RCC 7860 (cell line): ENCODE data around the gene CCNY.
A peak's percentile ranks its signal among the peaks of the same experiment; 100 is the strongest.

ENCODE experiments used
- DNase-seq: peaks from one replicate; pipeline ENCODE4 v3.0.0-alpha.2; 2015; ENCODE audit warnings: low spot score
- FAIRE-seq: peaks from 2 replicates; lab custom pipeline; 2012; peaks lifted over from hg19 to GRCh38; lab: Jason Lieb, UNC

The CCNY gene

DNA sequence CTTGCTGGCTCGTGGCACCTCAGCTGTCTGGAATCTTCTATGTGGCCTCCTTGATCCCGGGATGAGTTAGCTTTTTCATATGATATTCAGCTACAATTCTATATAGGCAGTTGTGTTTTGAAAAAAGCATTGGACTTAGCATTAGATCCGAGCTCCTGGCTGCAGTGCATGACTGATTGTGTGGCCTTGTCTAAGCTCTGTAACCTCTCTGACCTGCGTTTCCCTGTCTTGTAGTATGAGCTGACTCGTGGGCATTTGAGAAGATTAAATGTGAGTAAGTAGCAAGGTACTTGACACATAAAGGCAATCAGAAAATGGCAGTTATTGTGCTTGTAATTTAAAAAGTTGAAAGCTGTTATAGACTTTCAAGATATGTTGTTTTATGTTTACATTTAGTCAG, 85.9 kb downstream of the CCNY start:
- peak; percentile 80 for DNase-seq
- peak; percentile 94 for FAIRE-seq

DNA sequence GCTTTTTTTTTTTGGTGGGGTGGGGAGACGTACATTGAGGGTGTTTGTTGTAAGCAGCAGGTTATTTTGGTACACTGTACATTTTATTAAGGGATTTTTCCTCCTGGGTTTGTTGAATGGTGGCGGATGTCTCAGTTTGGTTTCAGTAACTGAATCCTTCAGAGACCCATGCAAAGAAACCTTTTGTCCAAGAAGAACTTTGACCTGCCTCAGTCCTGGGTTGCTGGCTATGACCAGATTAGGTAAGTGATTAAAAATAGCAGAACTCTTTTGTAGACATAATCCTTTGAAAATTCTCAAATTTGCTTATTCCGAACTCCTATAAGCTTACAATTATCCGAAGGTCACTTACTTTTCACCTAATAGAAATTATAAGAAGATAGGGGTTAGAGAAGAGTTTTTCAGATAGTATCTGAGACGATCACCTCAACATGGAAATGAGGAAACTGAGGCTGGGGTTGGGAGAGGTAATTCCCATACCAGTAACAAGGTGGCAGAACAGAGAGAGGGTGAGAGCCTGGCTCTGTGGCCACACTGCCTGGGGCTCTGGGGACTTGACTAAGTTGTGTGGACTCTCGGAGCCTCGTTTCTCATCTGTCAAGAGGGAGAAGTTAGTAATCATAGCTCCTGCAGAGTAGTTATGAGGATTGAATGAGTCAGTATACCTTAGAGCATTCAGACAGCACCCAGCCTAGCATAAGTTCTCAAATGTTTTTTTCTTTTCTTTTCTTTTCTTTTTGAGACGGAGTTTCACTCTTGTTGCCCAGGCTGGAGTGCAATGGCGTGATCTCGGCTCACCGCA, 87.4 kb downstream of the CCNY start:
- DNase-seq (peak; percentile 46), FAIRE-seq (peak; percentile 16)

DNA sequence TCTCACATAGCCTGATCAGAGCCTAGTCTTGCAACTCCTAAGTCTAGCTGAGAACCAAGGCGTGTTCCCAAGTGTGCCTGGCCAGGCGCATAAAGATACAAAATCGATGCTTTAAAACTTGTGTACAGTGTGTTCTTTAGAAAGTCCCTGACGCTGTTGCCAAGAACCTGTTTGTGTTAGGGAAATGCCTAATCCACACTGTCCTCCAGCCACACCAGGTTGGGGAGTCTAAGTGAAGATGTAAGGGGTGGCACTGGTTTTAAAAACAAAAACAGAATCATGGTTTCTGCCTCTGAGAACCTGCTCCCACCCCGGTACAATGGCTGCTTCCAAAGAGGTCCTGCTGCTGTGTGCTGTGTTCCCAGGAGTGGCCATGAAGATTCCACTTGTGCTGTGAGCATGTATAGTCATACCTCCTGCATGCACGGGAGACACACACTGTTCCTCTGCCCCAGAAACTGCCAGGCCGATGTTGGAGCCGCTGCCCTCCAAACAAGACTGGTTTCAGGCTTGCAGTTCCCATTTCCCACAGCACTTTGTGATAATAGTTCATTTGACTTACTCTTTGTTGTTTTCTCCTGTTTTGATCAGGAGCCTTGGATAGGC, 88.5 kb downstream of the CCNY start:
- FAIRE-seq (no peak), DNase-seq (no peak)

DNA sequence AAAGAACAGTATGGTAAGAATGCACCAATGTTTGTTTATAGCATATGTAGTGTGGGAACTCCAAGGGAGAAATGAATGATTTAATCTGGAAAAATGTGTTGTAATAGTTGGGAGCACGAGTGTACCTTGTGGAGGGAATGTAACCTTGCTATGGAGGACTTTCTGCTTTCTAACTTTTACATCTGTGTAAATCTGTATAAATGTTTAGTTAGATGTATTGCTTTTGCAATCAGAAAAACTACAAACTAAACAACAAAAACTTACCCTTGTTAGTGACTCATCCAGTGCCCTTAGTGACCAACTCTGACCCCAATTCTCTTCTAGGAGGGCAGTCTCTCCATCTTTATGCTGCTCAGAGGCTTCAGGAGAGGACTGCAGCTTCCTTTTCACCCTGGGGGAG, 89.3 kb downstream of the CCNY start:
- DNase-seq: no peak
- FAIRE-seq: no peak

GRCh38 chr10:35426657-35427056, 90.3 kb downstream of the CCNY start:
- DNase-seq: no peak
- FAIRE-seq: no peak

DNA sequence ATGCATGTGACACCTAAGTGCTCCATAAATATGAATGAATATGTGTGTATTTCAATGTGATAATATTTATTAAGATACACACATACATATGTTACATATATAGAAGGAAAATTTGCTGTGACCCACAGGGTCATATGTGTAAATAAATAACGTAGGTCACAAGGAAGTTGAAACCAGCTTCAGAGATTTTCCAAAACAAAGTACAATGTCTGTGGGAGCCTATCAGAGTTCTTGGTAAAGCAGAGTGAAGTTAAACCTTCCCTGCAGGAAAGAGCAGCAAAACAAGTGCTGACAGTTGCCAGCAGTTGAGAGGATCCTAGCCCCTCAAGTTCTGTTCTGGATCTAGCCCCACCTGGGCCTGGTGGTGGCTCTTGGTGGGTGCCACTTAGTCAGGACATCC, 91.2 kb downstream of the CCNY start:
- no peak for DNase-seq
- FAIRE-seq: no peak

DNA sequence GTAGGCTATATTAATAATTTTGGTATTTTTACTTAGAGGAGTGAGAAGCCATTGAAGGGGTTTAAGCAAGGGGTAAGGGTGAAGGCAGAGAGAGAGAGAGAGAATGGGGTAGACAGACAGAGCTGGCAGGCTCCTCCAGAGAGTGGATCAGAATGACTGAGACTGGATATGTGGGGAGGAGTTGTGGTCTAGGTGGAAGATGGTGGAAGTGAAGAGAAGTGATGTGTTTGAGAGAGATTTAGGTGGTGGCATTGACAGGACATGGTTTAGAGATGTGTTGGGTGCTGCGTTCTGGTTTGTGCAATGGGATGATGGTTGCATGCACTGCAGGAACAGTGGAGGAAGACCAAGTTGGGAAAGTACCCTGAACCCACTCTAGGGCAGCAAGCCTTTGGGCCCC, 92.2 kb downstream of the CCNY start:
- FAIRE-seq: no peak
- DNase-seq: no peak

DNA sequence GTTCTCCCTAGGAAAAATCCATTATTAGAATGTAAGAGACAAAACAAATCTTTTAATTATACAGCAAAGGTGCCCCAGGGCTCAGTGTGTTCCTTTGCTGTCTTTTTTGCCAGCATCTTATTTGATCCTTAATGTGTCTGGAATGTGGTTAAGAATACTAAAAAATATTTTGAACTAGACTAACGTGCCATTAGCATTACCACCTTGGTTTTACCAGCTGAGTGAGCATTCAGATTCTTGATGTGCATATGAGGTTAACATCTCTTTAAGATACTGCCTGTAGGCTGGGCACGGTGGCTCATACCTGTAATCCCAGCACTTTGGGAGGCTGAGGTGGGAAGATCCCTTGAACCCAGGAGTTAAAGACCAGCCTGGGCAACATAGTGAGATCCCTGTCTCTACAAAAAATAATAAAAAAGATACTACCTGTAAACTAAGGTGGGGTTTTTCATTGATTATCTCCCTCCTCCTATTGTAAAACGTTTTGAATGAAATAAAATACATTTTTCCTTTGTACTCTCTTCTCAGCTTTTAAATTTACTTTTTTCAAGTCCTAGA, 96.6 kb downstream of the CCNY start:
- peak; percentile 13 for DNase-seq
- FAIRE-seq: peak; percentile 55

- peak; percentile 64 for DNase-seq
- FAIRE-seq: peak; percentile 88
Measured at GRCh38 chr10:35433851-35434426, 97.6 kb downstream of the CCNY start.

- no peak for FAIRE-seq
- no peak for DNase-seq
Measured at GRCh38 chr10:35434533-35434932, 98.2 kb downstream of the CCNY start.

- no peak for DNase-seq
- no peak for FAIRE-seq
Measured at GRCh38 chr10:35435824-35436223, 99.5 kb downstream of the CCNY start.

- FAIRE-seq: no peak
Measured at GRCh38 chr10:35437829-35438228, 101.5 kb downstream of the CCNY start.

GRCh38 chr10:35438718-35439571, 102.6 kb downstream of the CCNY start:
- no peak for DNase-seq
- no peak for FAIRE-seq

More at GRCh38 chr10:35437829-35438228, 101.5 kb downstream of the CCNY start:
- no peak for DNase-seq

GRCh38 chr10:35440016-35440415, 103.7 kb downstream of the CCNY start:
- DNase-seq: no peak
- no peak for FAIRE-seq

DNA sequence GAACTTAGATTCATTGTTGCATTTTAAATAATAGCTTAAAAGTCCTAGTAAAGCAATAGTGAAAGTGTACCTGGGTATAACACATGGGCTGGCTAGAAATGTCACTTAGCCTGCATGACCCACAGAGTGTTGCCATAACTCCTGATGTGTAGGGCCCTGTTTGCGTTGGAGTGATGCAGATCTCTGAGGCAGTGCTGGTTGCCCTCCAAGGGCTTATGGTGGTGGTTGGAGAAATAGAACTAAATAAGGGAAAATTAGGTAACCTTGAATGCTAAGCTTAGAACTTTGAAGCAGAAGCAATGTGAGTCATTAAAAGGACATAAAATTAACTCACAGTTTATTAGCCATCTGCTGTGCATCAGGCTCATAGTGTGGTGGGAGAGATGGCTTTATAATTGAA, 105.7 kb downstream of the CCNY start:
- DNase-seq (no peak), FAIRE-seq (no peak)

DNA sequence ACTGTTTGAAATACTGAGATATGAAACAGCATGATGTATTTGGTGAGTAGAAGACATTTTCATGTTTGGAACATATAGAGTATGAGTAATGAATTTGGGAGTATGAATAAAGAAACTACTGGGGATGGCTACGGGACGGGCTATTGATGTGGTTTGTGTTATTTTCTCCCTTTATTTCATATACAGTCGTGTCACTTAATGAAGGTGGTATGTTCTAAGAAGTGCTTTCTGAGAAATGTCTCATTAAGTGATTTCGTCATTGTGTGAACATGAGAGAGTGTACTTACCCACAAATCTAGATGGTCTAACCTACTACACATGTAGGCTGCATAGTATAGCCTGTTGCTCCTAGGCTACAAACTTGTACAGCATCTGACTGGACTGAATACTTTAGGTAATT, 106.3 kb downstream of the CCNY start:
- FAIRE-seq: no peak
- DNase-seq: no peak

DNA sequence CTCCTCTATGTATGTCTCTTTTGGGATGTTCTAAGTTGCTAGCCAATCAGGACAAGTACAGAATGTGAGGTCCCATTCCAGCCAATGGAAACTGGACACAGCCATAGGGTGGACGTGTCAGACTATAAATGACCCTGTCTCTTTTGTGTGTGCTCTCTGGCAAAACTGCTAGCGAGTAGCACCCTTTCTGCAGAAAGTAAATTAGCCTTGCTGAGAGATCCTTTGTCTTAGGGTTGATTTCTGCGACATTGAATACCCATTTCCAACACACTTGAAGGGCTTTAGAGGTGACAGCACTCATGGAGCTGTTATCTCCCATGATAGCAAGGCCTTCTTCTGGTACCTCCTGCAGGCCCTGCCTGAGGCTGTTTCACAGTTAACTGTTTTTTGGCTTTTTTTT, 107.5 kb downstream of the CCNY start:
- FAIRE-seq: no peak

DNA sequence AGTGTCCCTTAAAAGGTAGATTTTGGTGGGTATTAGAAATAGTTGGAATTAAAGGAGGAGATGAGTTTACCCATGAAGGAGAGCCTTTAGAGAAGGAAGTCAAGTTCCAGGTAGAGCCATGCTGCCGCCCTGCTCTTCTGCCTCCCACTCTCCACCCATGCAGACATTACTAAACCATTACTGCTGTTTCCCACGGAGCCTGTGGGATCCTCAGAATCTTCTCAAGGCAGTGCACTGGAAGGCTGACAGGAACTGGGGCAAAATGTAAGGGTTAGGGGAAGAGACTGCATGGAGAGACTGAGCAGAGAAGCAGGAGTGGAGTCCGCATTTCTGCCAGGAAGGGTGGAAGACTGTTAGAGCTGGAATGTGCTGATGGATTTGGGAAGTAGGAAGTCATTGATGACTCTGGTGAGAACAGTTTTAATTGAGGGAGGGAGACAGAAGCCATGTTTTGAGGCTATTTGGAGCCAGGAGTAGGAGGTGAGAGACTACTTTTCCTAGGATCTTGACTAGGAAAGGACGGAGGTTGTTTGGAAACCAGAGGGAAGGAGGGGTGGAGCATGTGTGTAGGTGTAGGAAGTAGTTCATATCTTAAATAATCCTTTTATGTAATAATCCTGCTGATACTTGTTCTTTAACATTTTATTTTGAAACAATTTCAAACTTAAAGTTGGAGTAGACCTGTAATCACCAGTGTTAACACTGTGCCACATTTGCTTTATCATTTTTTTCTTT, 109.0 kb downstream of the CCNY start:
- no peak for DNase-seq
- FAIRE-seq: no peak

More for the DNA sequence above, 107.5 kb downstream of the CCNY start:
- no peak for DNase-seq

- DNase-seq: no peak
- no peak for FAIRE-seq
Measured at GRCh38 chr10:35446439-35446838, 110.1 kb downstream of the CCNY start.

GRCh38 chr10:35447693-35448407, 111.5 kb downstream of the CCNY start:
- FAIRE-seq (no peak), DNase-seq (no peak)
